NK-92 (cell line): Measurements from ENCODE around the gene DISC1.

Source experiments
- DNase-seq: peaks from one replicate; lab custom pipeline; 2025; ENCODE audit not compliant: unreplicated experiment; lab: John Stamatoyannopoulos, UW

DISC1 gene

GRCh38 chr1:231921646-231922345 lies 295.2 kb downstream of the DISC1 start:
- DNase-seq: no peak

DNA sequence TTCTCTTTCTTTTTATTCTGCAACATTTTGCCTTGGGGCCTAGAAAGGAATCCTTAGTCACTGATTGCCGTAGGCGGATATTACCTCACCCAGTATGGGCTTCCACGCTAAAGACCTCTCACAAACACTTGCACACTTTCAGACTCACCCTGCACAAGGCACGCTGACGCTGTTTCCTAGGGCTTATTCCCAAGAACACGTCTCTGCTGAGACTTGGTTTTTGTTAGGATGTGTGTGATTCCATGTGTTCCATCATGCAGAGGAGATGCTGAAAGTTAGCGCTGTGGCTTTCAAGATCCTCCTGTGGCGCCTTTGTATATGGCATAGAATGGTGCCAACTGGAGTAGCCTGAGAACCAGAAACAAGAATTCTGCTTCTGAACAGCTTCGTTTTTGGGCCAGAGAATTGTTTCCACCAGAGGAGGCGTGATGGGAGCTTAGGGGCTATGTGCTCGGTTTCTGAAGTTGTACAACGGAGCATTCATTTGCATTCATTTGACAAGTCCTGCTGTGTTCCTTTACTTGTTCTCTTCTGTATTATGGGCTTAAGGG lies 297.0 kb downstream of the DISC1 start:
- no peak for DNase-seq

DNA sequence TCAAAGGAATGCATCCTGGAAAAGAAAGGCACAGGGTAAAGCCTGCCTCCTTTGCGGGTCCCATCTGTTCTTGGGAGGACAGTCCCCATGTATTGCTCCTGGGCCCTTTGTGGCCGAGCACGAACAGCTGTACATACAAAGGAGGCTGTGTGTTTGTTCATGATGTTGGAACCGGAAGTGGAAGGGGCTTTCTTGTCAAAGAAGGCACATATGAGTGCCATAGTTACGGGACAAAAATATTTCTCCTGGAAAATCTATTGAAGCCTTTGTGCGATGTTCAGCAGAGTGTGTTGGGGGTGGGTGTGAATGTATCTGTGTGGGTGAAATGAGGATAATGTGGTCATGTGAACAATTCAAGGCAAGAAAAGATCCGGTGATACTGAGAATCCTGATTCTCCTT lies 297.6 kb downstream of the DISC1 start:
- DNase-seq: no peak

DNA sequence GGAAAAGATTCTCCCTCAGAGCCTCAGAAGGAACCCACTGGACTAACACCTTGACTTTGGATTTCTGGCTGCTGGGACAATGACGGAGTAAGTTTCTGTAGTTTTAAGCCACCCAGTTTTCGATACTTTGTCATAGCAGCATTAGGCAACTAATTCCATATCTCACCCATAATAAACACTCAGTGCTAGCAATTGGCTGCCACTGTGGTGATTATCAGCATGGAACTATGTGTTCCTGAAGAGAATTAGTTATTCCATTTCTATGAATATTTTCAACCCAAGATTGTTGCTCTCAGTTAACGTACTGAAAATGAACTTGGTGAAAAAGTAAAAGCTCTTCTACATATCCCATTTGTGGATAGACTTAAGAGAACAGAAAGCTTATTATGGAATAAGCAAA lies 299.3 kb downstream of the DISC1 start:
- no peak for DNase-seq

- DNase-seq: no peak
These were observed 299.8 kb downstream of the DISC1 start for GRCh38 chr1:231926340-231926739.

GRCh38 chr1:231926933-231927332 lies 300.3 kb downstream of the DISC1 start:
- DNase-seq: no peak

- no peak for DNase-seq
These were observed 300.8 kb downstream of the DISC1 start for GRCh38 chr1:231927431-231927830.

GRCh38 chr1:231929311-231929710 lies 302.7 kb downstream of the DISC1 start:
- DNase-seq: no peak

GRCh38 chr1:231930257-231930947 lies 303.8 kb downstream of the DISC1 start:
- DNase-seq: no peak

- no peak for DNase-seq
These were observed 304.6 kb downstream of the DISC1 start for GRCh38 chr1:231931146-231931545.

GRCh38 chr1:231931846-231932454 lies 305.4 kb downstream of the DISC1 start:
- DNase-seq: no peak

GRCh38 chr1:231933711-231934626 lies 307.4 kb downstream of the DISC1 start:
- DNase-seq: no peak

- no peak for DNase-seq
These were observed 308.2 kb downstream of the DISC1 start for GRCh38 chr1:231934797-231935196.

DNA sequence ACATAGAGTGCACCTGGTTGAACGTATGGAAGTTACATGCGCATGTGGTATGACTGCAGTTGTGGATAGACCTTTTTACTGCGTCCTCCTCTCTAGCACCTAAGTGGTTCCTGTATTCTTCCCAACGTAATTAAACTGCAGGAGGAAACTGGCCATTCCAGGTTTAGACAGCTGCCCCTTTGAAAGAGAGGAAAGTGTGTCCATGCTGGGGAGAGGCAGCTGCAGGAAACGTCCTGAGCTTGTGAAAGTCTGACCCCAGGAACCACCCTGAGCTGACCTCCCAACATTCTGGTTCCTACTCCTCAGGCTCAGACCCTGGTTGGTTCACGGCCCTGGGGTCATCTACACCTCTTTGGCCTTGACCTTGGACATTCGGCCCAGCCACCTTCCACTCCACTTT lies 309.3 kb downstream of the DISC1 start:
- DNase-seq: no peak

DNA sequence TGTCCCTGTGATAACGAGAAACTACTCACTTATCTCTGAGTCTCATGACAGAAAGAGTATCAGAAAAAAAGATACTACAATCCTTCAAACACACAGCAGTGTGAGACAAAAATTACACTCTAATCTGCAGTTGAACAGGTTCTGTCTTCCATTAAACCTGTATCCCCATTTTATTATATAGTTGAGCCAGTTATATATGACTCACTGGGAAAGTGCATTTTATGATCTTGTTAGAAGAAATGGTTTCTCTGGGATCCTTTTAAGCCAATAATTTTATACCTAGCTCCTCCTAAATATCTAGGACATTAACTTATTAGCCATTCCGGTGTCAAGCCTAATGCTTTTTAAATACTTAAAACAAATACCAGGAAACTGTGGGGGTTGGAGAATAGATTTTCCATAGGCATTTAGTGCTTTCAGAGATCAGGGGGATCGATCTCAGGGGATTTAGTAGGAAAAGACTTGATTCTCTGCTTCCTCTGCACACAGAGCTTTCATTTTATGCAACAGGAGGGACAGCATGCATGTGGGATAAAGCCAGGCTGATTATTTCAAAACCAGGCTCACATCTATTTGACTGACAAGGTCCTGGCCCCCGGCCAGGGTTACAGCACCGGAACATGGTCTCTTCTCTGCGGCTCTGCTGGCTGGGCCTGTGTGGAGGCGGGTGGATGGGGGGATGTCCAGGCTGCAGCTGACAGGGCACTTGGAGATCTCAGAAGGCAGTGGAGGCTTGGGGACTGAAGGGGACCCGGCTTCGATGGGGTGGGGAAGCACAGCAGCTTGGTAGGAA lies 310.6 kb downstream of the DISC1 start:
- DNase-seq: no peak

GRCh38 chr1:231938211-231938610 lies 311.6 kb downstream of the DISC1 start:
- no peak for DNase-seq

- DNase-seq: no peak
These were observed 312.1 kb downstream of the DISC1 start for GRCh38 chr1:231938711-231939110.

DNA sequence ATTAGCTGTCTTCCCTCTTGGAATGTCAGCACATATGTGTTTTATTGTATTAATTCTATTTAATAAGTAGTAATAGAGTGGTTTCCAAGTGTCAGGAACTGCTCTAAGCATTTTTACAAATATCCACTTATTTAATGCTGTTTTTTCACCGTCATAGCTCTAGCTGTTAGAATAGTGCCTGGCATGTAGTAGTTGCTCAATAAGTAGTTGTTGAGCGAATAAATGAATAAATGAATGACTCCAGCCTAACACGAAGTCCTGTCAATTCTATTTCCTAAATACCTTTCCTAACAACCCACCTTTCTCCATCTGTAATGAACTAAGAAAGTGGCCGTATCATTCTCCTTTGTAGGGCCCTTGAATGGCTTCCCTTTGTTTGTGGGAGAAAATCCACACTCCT lies 312.5 kb downstream of the DISC1 start:
- DNase-seq: no peak

GRCh38 chr1:231940116-231940515 lies 313.5 kb downstream of the DISC1 start:
- DNase-seq: no peak

DNA sequence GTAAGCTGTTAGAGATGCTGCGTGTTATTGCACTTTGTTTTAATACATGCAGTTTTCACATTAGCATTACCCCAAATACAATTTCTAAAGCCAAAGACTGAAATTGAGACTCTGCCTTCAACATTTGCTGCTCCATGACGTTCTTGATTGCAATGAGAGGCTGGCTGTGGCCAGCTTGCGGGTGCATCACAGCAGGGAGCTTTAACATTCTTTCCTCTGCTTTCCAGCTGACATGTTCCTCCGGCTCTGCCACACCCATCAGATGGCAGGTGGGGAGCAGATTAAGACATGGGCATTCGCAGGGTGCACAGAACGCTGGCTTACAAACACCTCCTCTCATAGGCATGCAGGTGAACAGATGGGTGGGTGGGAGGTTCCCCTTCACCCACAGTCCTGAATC lies 314.1 kb downstream of the DISC1 start:
- DNase-seq: no peak
